ENCODE data around the gene SLX9. TPM values are rescaled to one million over a fixed set of nuclear protein-coding genes. Genes with fewer than 3 reads are reported as not detected.

SLX9 gene, protein sequence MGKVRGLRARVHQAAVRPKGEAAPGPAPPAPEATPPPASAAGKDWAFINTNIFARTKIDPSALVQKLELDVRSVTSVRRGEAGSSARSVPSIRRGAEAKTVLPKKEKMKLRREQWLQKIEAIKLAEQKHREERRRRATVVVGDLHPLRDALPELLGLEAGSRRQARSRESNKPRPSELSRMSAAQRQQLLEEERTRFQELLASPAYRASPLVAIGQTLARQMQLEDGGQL
- total RNA-seq, result 30.6 to 32.3 TPM (median 31.8 TPM) in 3 replicates

DNA sequence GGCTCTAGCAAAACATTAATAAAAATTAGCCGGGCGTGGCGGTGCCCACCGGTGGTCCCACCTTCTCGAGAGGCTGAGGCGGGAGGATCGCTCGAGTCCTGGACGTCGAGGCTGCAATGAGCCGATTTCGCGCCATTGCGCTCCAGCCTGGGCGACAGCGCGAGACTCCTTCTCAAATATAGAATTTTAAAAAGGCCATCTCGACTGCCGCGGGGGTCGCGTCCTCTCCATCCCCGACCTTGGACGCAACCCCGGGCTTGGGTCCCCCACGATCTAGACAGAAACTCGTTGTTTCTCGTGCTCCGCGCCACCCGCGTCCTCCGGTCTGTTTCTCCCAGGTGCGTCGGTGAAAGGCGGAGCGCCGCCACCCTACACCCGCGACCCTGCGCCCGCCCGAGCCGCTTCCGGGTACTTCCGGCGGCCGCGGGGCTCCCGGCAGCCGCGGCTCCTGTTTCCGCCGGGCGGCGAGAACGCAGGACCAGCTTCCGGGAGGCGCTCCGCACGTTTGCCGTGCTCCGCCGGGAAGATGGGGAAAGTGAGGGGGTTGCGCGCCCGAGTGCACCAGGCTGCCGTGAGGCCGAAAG lies at the start of gene SLX9:
SLX9 (plus strand) TSS at position 498 of the 584 bp plus-strand sequence; CDS start at position 527, 29 bp downstream.
- H3K9me3 Mint-ChIP-seq, result no peaks in the 10 kb centered on the region
- peak within 1 kb of the TSS; percentile 80 for H3K4me3 Mint-ChIP-seq
- H3K36me3 Mint-ChIP-seq, result peaks cover 11% of the 10 kb centered on the region
- TF ChIP-seq, protein P1, sequence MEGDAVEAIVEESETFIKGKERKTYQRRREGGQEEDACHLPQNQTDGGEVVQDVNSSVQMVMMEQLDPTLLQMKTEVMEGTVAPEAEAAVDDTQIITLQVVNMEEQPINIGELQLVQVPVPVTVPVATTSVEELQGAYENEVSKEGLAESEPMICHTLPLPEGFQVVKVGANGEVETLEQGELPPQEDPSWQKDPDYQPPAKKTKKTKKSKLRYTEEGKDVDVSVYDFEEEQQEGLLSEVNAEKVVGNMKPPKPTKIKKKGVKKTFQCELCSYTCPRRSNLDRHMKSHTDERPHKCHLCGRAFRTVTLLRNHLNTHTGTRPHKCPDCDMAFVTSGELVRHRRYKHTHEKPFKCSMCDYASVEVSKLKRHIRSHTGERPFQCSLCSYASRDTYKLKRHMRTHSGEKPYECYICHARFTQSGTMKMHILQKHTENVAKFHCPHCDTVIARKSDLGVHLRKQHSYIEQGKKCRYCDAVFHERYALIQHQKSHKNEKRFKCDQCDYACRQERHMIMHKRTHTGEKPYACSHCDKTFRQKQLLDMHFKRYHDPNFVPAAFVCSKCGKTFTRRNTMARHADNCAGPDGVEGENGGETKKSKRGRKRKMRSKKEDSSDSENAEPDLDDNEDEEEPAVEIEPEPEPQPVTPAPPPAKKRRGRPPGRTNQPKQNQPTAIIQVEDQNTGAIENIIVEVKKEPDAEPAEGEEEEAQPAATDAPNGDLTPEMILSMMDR (IDR thresholded peaks at IDR 0.05; ENCODE audit: unreplicated experiment), result no peak
- H3K27ac Mint-ChIP-seq, result peak within 1 kb of the TSS; percentile 59
- peak; percentile 74 to 84 for DNase-seq (ENCODE audit: low spot score in 2 of 2, unreplicated experiment in 2 of 2)
- peaks cover 2% of the 10 kb centered on the region for H3K27me3 Mint-ChIP-seq (ENCODE audit: low read depth)
- H3K4me1 Mint-ChIP-seq, result peaks cover 27% of the 10 kb centered on the region

DNA sequence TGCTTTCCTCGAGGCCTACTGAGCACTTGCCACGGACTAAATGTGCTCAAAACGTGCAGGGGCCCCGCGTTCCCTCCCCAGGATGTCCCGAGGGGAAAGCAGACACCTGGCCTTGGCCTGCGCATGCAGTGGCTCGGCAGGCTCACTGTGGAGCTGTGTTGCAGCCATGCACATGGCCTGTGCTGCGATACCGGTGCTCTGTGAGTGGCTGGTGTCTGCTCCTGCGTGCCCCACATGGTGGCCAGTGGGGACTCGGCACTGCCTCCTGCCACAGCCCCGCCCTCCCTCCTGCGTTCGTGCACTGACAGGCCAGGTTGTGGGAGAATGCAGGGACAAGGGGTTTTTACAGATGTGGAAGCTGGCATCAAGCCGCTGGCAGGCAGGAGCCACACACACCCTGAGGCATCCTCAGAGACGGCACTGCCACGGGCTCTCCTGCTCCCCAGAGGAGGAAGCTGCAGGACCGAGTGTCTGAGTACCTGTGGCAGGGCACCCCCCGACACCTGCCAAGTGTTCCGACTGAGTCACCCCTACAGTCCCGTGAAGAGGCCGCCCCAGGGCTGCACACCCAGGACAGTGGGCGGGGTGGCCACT lies 49.4 kb upstream of the SLX9 start:
- Mint-ChIP-seq H3K27me3 (ENCODE audit: low read depth) (peaks cover 11% of the 10 kb centered on the region), H3K27ac (no peak overlapping the region), H3K9me3 (no peaks in the 10 kb centered on the region)

DNA sequence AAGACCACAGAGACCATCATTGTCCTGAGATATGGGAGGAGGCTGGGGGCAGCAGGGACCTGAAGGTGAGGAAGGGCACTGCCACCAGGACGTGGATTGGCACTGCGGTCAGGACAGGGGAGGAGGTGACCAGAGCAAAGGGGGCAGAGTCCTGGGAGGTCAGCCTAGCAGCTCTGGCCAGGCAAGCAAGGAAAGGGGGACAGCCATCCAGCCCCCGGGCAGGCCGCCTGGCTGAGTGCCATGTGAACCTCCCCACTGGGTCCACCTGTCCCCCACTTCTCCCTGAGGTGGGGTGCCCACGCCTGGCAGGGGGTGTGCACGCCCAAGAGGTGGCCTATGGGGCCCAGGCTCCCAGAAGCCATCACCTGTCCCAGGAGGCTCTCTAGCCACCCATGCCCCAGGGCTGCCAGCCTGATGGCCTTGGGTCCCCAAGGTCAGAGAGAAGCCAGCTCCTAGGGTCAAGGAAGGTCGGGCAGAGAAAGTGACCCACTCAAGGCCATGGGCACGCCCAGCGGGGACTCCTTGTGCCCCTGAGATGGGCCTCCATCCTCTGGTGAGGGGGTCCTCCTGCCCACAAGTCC lies 48.8 kb upstream of the SLX9 start:
- TF ChIP-seq, protein P1 (IDR thresholded peaks at IDR 0.05; ENCODE audit: unreplicated experiment), result no peak
- DNase-seq (ENCODE audit: low spot score in 2 of 2, unreplicated experiment in 2 of 2), result no peak
- Mint-ChIP-seq H3K9me3 (no peaks in the 10 kb centered on the region), H3K27ac (no peak overlapping the region), H3K4me1 (no peaks in the 10 kb centered on the region), H3K4me3 (no peak overlapping the region), H3K36me3 (no peaks in the 10 kb centered on the region), H3K27me3 (ENCODE audit: low read depth) (peaks cover 11% of the 10 kb centered on the region)

More for the DNA sequence above, 49.4 kb upstream of the SLX9 start:
- no peak for DNase-seq (ENCODE audit: low spot score in 2 of 2, unreplicated experiment in 2 of 2)
- TF ChIP-seq, protein P1 (IDR thresholded peaks at IDR 0.05; ENCODE audit: unreplicated experiment), result no peak
- Mint-ChIP-seq H3K4me1 (no peaks in the 10 kb centered on the region), H3K4me3 (no peak overlapping the region), H3K36me3 (no peaks in the 10 kb centered on the region)

DNA sequence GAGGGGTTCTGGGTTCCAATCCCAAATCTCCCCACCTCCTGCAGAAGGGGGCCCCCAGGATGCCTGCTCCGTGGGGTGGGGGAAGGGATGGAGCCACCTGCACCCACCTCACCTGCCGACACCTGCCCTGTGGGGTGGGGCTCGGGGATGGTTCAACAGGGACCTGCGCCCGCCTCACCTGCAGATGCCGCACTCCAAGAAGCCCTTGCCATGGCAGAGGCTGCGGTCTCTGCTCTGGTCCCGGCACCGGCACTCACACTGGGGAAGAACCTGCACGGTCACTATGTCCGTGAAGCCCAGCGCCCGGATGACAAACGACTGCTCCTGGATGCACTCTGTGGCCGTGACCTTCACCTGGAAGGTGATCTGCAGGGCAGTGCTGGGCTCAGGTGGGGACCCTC lies 48.2 kb upstream of the SLX9 start:
- TF ChIP-seq, protein P1 (IDR thresholded peaks at IDR 0.05; ENCODE audit: unreplicated experiment), result no peak
- H3K4me3 Mint-ChIP-seq, result no peak overlapping the region
- H3K4me1 Mint-ChIP-seq, result no peaks in the 10 kb centered on the region
- no peak overlapping the region for H3K27ac Mint-ChIP-seq
- H3K36me3 Mint-ChIP-seq, result no peaks in the 10 kb centered on the region
- H3K9me3 Mint-ChIP-seq, result no peaks in the 10 kb centered on the region
- DNase-seq (ENCODE audit: low spot score in 2 of 2, unreplicated experiment in 2 of 2), result no peak
- peaks cover 11% of the 10 kb centered on the region for H3K27me3 Mint-ChIP-seq (ENCODE audit: low read depth)

DNA sequence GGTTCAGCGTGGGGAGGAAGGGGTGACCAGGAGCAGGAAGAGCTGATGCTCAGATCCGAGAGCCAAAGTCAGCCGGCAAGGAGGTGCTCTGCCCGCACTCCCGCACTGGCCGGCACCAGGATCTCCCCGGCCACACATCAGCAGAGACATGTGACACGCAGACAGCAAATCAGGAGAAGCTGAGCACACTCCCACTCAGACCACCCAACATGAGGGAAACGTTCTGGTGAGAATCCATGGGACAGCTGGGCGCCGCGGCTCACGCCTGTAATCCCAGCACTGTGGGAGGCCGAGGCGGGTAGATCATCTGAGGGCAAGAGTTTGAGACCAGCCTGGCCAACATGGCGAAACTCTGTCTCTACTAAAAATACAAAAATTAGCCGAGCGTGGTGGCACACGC lies 47.7 kb upstream of the SLX9 start:
- TF ChIP-seq, protein P1 (IDR thresholded peaks at IDR 0.05; ENCODE audit: unreplicated experiment), result no peak
- no peaks in the 10 kb centered on the region for H3K36me3 Mint-ChIP-seq
- no peaks in the 10 kb centered on the region for H3K9me3 Mint-ChIP-seq
- no peak overlapping the region for H3K4me3 Mint-ChIP-seq
- H3K27me3 Mint-ChIP-seq (ENCODE audit: low read depth), result peaks cover 11% of the 10 kb centered on the region
- H3K27ac Mint-ChIP-seq, result no peak overlapping the region
- H3K4me1 Mint-ChIP-seq, result no peaks in the 10 kb centered on the region
- no peak for DNase-seq (ENCODE audit: low spot score in 2 of 2, unreplicated experiment in 2 of 2)
